A673 (cell line): ENCODE measurements around the gene FAM174B.

Source experiments
- EZH2 ChIP-seq: fragments of 200-600 bp; sonication (generic); IDR thresholded peaks from 2 replicates; pipeline ENCODE4 v1.6.1; 2017; ENCODE audit warnings: borderline replicate concordance, low read depth, mild to moderate bottlenecking, mixed read lengths, antibody characterized with exemption, low read length; ENCODE audit not compliant: poor library complexity, severe bottlenecking
- TF ChIP-seq, protein P1 (sequence below): fragments of 300-800, 200-600 bp; sonication (generic); conservative IDR thresholded peaks from 2 replicates; pipeline ENCODE4 v1.5.1; 2017; ENCODE audit warnings: low read depth, mild to moderate bottlenecking, antibody characterized with exemption, low read length, moderate library complexity, mixed read lengths

DNA sequence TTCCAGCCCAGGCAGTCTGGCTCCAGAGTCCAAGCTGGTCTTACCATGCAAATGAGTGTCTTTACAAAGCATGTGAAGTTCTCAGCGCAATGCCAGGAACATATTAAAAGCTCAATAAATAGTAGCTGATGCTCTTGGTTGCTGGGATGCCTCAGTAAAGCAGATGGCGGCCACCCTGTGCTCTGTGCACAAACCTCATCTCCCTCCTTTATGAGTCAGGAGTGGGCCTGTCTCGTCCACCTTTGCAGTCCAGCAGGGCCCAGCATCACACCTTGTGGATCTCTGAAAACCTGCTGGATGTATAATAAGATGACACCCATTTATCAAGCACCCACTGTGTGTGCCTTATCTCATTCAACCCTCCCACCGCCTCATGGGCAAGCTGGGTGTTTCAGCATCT, 42.7 kb downstream of the FAM174B start:
- TF ChIP-seq, protein P1, sequence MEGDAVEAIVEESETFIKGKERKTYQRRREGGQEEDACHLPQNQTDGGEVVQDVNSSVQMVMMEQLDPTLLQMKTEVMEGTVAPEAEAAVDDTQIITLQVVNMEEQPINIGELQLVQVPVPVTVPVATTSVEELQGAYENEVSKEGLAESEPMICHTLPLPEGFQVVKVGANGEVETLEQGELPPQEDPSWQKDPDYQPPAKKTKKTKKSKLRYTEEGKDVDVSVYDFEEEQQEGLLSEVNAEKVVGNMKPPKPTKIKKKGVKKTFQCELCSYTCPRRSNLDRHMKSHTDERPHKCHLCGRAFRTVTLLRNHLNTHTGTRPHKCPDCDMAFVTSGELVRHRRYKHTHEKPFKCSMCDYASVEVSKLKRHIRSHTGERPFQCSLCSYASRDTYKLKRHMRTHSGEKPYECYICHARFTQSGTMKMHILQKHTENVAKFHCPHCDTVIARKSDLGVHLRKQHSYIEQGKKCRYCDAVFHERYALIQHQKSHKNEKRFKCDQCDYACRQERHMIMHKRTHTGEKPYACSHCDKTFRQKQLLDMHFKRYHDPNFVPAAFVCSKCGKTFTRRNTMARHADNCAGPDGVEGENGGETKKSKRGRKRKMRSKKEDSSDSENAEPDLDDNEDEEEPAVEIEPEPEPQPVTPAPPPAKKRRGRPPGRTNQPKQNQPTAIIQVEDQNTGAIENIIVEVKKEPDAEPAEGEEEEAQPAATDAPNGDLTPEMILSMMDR: no peak
- no peak for TF ChIP-seq EZH2
